HG02973 (cell line): ENCODE results near the gene PSMC1.

Source experiments
- ATAC-seq: cut with Tn5 transposase; IDR thresholded peaks from one replicate; pipeline ENCODE4 v1.9.1; 2021; ENCODE audit warnings: moderate library complexity; ENCODE audit not compliant: unreplicated experiment

PSMC1 gene

GRCh38 chr14:90301122-90301521, 44.8 kb downstream of the PSMC1 start:
- ATAC-seq = no peak

DNA sequence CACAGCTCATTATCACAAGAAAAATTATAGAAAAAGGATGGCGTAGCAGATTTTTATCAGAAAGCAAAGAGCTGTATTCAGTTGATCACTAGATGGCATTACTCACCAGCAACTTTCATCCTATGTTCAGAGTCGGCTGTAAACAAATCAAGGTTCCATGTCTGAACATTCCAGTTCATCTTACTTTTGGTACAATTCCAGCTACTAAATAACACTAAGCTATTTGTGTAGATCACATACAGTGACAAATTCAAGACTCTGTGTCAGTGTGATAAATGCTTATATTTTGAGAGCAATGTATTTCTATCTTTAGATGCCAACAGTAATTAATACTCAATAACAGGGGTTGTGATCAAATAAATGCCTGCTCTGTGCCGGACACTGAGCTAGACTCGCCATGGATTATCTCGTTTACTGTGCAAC, 45.3 kb downstream of the PSMC1 start:
- no peak for ATAC-seq

DNA sequence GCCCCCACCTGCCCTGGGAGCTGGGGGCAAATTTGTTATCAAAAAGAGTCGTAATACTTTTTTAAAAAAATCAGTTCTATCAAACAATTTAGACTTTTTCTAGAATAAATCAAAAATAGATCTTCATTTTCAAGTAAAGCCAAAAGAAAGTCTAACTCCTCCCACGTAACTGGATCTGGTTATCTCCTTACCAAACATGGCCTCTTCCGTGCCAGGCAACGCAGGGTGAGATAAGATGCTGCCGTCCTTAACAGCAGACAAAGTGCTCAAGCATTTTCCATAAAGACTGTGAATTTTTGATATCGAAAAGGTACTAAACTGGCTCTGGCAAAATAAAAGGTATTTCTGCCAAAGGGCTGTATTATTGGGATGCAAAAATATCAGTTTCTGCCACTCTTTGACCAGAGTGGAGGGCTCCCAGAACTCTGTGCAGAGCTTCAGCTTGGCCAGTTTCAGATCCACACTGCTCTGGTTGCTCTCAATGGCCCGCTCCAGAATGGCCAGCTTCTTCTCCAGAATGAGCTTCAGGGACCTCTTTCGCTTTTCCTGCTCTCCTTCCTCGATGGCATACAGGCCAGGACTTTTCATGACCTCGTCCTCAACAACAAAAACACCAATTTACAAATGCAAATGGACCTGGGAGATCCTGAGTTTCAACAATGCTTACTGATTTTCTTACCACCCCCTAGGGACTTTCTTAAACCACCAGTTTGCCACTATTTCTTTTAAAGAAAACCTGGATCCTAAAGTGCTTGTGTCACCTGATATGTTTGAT, 46.4 kb downstream of the PSMC1 start:
- no peak for ATAC-seq

GRCh38 chr14:90303473-90303872, 47.1 kb downstream of the PSMC1 start:
- no peak for ATAC-seq

DNA sequence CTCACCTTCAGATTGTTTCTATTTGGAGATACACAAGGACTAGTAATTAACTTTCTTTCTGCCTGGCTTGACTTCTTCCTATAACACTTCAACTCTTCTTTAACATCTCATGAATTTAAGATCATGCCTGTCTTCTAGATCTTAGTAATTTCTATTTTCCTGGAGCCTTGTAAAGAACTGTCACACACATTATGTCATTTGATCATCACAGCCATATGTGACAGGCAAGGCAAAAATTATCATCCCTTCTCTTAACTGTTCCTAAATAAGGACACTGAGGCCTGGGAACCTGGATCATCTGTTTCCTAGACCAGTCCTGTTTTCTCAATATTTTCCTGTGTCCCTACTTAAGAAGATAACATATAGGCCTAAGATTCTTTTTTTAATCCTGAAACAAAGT, 48.1 kb downstream of the PSMC1 start:
- no peak for ATAC-seq

- no peak for ATAC-seq
These were observed 48.8 kb downstream of the PSMC1 start for GRCh38 chr14:90305176-90305601.

GRCh38 chr14:90308561-90308960, 52.2 kb downstream of the PSMC1 start:
- ATAC-seq = no peak

- ATAC-seq = no peak
These were observed 60.9 kb downstream of the PSMC1 start for GRCh38 chr14:90317286-90317685.

GRCh38 chr14:90318016-90318415, 61.7 kb downstream of the PSMC1 start:
- no peak for ATAC-seq

DNA sequence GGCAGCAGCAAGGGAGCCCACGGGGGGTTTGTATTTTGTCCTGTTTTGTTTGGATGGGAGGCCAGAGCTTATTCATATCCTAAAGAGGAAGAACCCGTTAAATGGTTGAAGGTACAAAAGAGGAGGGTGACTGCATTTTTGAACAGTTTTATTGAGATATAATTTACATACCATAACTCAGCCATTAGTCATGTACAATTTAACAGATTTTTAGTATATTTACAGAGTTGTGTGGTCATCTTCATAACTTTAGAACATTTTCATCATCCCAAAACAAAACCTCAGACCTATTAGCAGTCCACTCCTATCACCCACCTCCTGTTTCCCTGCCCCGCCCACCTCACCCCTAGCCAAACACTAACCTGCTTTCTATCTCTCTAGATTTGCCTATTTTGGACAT, 62.8 kb downstream of the PSMC1 start:
- no peak for ATAC-seq

GRCh38 chr14:90319634-90320541, 63.5 kb downstream of the PSMC1 start:
- ATAC-seq = no peak

DNA sequence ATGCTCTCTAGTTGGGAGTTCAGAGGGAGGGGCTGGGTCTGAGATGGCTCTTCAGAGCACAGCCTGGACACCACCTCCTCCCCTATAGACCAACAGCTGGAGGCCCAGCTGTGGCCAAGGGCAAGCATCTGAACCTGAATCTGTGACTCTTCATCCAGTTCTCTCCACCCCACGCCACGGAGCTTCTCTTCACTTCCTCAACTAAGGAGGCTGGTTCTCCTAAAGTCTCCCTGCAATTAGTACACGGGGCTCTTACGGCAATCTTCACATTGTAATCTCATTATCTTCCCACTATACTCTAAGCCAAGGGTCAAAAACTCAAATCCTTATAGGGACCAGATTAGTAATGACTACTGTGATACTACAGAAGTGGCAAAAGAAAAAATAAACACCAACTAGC, 65.5 kb downstream of the PSMC1 start:
- ATAC-seq = no peak
